Coronary artery (tissue), 2 donors: ENCODE measurements around the gene PHOSPHO2.

Source experiments
- DNase-seq: peaks from one replicate; pipeline ENCODE4 v3.0.0-alpha.2; 2017; ENCODE audit warnings: low spot score
- H3K27ac ChIP-seq, 2 donors: fragments of 200-600 bp; sonication (generic); one replicate each; pipeline ENCODE4 v1.5.1; 2016 to 2019
- H3K4me3 ChIP-seq: fragments of 200-600 bp; sonication (generic); 2 replicates; pipeline ENCODE4 v1.5.1; 2016; ENCODE audit warnings: mild to moderate bottlenecking, moderate library complexity
- TF ChIP-seq, protein P1 (sequence below): fragments of 200-600 bp; sonication (generic); IDR thresholded peaks from one replicate; pipeline ENCODE4 v1.5.1; 2019; ENCODE audit warnings: antibody characterized with exemption

The PHOSPHO2 gene

DNA sequence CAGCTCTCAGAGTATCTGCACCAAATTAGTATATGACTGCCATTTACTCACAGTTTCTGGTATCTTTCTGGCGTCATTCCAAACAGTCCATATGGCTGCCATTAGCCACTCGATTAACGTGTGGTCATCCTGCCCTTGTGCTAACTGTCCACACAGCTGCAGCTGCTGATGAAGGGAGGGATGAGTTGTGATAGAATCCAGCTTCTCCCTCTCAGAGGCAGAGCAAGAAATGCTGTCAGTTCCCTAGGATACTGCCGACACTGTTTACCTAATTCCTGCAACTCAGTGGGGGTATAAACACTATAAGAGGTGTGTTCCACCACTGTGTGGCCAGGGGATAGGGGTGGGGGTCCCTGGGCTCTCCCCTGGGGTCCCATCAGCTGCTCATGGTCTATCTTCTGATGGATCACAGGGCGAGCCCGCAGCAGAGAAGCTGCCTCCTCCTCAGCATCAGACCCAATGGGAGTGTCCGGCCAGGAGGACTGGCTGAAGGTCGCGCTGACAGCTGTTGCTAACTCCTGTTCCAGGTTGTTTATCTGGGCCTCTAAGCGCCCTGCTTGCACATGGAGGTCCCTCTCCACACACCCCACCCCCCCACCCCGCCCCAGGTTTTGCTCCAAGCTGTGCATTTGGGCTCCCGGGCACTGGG, 22.1 kb downstream of the PHOSPHO2 start:
- Histone ChIP-seq H3K4me3 (peak overlapping the region; percentile 51), H3K27ac (no peak overlapping the region)
- TF ChIP-seq, protein P1, sequence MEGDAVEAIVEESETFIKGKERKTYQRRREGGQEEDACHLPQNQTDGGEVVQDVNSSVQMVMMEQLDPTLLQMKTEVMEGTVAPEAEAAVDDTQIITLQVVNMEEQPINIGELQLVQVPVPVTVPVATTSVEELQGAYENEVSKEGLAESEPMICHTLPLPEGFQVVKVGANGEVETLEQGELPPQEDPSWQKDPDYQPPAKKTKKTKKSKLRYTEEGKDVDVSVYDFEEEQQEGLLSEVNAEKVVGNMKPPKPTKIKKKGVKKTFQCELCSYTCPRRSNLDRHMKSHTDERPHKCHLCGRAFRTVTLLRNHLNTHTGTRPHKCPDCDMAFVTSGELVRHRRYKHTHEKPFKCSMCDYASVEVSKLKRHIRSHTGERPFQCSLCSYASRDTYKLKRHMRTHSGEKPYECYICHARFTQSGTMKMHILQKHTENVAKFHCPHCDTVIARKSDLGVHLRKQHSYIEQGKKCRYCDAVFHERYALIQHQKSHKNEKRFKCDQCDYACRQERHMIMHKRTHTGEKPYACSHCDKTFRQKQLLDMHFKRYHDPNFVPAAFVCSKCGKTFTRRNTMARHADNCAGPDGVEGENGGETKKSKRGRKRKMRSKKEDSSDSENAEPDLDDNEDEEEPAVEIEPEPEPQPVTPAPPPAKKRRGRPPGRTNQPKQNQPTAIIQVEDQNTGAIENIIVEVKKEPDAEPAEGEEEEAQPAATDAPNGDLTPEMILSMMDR: no peak
- DNase-seq: no peak

DNA sequence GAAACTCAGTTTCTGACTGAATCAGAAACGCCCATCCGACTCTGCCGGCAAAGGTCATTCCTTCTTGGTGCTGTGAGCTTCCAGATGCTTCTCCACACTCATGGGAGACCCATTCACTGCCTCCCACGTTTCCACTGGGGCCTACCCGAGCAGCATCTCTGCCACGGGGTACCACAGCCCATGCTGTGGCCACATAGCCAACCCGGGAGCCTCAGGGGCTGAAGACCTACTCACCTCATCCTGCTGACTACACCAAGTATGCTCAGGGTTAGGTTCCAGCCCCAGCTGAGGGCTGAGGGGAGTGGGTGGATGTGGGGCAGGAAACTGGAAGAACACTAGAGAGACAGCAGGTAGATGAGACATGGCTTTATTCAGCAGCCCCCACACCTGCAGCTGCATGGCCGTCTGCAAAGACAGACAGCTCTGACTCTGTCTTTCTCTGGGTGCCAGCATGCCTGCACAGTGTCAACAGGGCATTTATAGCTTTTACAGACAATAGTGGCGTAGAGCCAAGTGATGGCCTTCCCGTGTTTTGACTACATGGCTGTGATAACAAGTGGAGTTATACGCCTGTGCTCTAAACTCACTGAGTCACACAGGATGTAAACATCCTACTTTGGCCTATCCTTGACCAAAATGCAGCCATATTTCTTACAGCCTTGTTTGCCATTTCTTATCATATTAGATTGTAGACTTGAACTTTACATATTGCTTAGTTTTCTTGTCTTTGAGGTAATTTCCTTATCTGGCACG, 22.8 kb downstream of the PHOSPHO2 start:
- Histone ChIP-seq H3K4me3 (no peak overlapping the region), H3K27ac (no peak overlapping the region)
- DNase-seq: no peak
- TF ChIP-seq, protein P1: no peak

DNA sequence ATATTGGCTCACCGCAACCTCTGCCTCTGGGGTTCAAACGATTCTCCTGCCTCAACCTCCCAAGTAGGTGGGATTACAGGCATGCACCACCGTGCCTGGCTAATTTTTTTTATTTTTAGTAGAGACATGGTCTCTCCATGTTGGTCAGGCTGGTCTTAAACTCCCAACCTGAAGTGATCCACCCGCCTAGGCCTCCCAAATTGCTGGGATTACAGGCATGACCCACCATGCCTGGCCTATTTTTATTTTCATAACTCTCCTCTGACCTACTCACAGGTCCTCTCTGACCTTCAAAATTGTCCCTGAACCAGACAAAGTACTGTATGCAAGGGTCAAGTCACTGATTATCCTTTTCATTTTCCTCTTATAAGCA, 23.4 kb downstream of the PHOSPHO2 start:
- Histone ChIP-seq H3K27ac (no peak overlapping the region), H3K4me3 (no peak overlapping the region)
- TF ChIP-seq, protein P1: no peak
- DNase-seq: no peak

DNA sequence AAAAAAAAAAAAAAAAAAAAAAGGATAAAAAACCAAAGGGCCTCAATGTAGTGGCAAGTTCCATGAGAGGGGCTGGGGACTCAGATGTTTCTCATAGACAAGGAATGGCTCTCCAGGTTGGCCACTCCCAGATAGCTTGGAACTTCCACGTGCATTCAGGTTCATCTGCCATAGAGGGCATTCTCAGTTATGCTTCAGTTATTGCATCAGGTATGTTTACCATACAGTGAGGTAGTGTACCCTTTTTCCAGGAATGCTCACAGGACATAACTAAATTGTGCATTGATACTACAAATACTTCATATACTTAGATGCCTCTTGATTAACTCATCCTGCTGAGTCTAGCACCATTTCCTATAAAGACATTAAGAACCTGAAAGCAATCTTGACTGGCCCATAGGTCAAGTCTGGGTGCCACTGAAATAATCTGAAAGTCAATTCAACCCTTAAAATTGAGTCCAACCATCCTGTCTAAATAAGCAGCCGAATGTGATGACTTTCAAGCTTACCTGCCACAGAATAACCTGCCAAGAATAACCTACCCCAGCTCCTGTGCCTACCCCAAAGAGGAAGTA, 24.7 kb downstream of the PHOSPHO2 start:
- no peak for DNase-seq
- Histone ChIP-seq H3K4me3 (no peak overlapping the region), H3K27ac (no peak overlapping the region)
- TF ChIP-seq, protein P1: no peak

DNA sequence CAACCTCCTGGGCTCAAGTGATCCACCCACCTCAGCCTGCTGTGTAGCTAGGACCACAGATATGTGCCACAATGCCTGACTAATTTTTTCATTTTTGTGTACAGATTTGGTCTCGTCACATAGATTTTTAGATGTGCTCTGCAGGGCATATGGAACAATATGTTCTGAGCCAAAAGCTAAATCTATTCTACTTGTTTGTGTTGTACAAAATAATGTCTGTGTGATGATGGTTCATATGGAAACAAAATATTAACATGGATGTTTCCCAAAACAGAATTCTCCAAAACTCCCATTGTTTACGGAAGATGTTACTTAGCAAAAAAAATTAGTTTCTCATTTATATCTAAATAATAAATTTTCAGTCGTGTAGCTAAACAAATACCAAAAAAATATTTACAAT, 26.7 kb downstream of the PHOSPHO2 start:
- no peak overlapping the region for H3K27ac ChIP-seq
- no peak overlapping the region for H3K4me3 ChIP-seq
- no peak for DNase-seq
- TF ChIP-seq, protein P1: no peak

DNA sequence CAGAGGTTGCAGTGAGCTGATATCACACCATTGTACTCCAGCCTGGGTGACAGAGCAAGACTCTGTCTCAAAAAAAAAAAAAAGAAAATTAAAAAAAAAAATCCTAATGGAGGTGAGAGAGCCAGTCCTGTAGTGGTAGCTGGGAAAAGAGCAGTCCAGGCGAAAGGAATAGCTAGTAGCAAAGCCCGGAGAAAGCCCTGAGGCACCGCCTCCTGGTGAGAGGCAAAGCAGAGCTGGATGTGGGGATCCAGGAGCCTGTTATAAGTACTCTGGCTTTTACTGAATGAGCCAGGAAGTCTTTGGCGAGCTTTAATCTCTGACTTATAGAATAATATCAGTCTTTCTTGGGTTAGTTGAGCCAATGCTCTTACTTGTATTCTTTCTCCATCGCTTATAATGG, 32.8 kb downstream of the PHOSPHO2 start:
- DNase-seq: no peak
- no peak overlapping the region for H3K27ac ChIP-seq
- TF ChIP-seq, protein P1: no peak
- H3K4me3 ChIP-seq: no peak overlapping the region

DNA sequence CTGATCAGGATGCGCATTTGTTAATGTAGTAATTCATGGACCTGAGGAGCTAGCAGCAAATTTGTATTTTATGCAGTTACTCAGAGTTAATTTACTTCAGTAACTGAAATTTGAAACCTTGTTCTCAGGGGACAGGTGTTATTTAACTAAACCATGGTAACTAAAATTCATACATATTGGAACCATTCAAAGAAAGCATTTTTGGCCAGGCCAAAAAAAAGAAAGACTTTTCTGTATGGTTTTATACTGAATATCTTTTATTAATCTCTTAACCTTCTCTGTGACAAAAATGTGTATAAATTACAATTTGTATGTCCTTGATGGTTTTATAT, 35.0 kb downstream of the PHOSPHO2 start:
- TF ChIP-seq, protein P1: no peak
- H3K4me3 ChIP-seq: no peak overlapping the region
- DNase-seq: no peak

More for the DNA sequence above, 35.0 kb downstream of the PHOSPHO2 start:
- no peak overlapping the region for H3K27ac ChIP-seq
